LHCN-M2 (cell line): ENCODE measurements around the gene TMEM59L. TPM values are rescaled to one million over a fixed set of nuclear protein-coding genes. Genes with fewer than 3 reads are reported as not detected.

Experiments
- total RNA-seq: library from RNA; depleted of rRNA; stranded (reverse); fragments of >200 nt; gene quantifications from 2 replicates; pipeline ENCODE4 v1.2.3, GENCODE V29; 2014; rRNA removed

The TMEM59L gene
- total RNA-seq, 1 experiment from 2014 or later: 0.11 TPM

Other genes starting within 250 kb of the TMEM59L start
- gene GDF15, start 226.7 kb upstream of the TMEM59L start, total RNA-seq: 109 and 147 TPM in 2 replicates
- not detected in 2 replicates for gene LRRC25, start 215.2 kb upstream of the TMEM59L start, total RNA-seq
- gene SSBP4, start 193.5 kb upstream of the TMEM59L start, total RNA-seq: 41.6 and 64.2 TPM in 2 replicates
- 0.83 and 0.86 TPM in 2 replicates for gene ISYNA1, start 174.7 kb upstream of the TMEM59L start, total RNA-seq
- 10.5 and 10.8 TPM in 2 replicates for gene ELL, start 90.8 kb upstream of the TMEM59L start, total RNA-seq
- 374 and 409 TPM in 2 replicates for gene FKBP8, start 69.3 kb upstream of the TMEM59L start, total RNA-seq
- 136 and 148 TPM in 2 replicates for gene KXD1, start 55.0 kb upstream of the TMEM59L start, total RNA-seq
- gene UBA52, start 41.0 kb upstream of the TMEM59L start, total RNA-seq: 772 and 799 TPM in 2 replicates
- gene REX1BD, start 24.1 kb upstream of the TMEM59L start, total RNA-seq: 90.9 and 100 TPM in 2 replicates
- gene CRLF1, start 6.1 kb upstream of the TMEM59L start, total RNA-seq: 0.86 and 5.8 TPM in 2 replicates
- 3.3 and 5.3 TPM in 2 replicates for gene KLHL26, start 24.2 kb downstream of the TMEM59L start, total RNA-seq
- 1.7 and 2.0 TPM in 2 replicates for gene CRTC1, start 70.8 kb downstream of the TMEM59L start, total RNA-seq
- gene COMP, start 178.4 kb downstream of the TMEM59L start, total RNA-seq: 0.13 TPM in 1 of 2 replicates, not detected in the other
- 56.5 and 76.0 TPM in 2 replicates for gene UPF1, start 219.1 kb downstream of the TMEM59L start, total RNA-seq